HL-60 (cell line): ENCODE data around the gene MTFR1L.

Source experiments
- CTCF ChIP-seq: IDR thresholded peaks from one replicate; pipeline ENCODE4 v1.5.1; 2011; ENCODE audit warnings: low read length, control low read depth, inconsistent platforms; ENCODE audit not compliant: insufficient read depth
- POLR2AphosphoS5 ChIP-seq: IDR thresholded peaks from 2 replicates; pipeline ENCODE4 v1.6.1; 2012; ENCODE audit warnings: low read depth
- REST ChIP-seq: IDR thresholded peaks from 2 replicates; pipeline ENCODE4 v1.6.1; 2012; ENCODE audit warnings: low read depth; ENCODE audit not compliant: insufficient replicate concordance

GRCh38 chr1:25880518-25880917 is 60.8 kb downstream of the MTFR1L start:
- TF ChIP-seq REST (no peak), CTCF (no peak), POLR2AphosphoS5 (no peak)
